Measurements from ENCODE around the gene ASTN1.
A peak's percentile ranks its signal among the peaks of the same experiment; 100 is the strongest.

ASTN1 gene

GRCh38 chr1:176919386-176920378, 244.8 kb downstream of the ASTN1 start:
- DNase-seq, result no peak

- DNase-seq, result no peak
Measured at GRCh38 chr1:176905648-176906047, 258.9 kb downstream of the ASTN1 start.

- DNase-seq, result no peak
Measured at GRCh38 chr1:176904057-176904751, 260.3 kb downstream of the ASTN1 start.

- DNase-seq, result no peak
Measured at GRCh38 chr1:176903474-176903873, 261.0 kb downstream of the ASTN1 start.

- no peak for DNase-seq
Measured at GRCh38 chr1:176899321-176899720, 265.2 kb downstream of the ASTN1 start.

- peak; percentile 51 for DNase-seq
Measured at GRCh38 chr1:176897350-176898236, 266.9 kb downstream of the ASTN1 start.

- DNase-seq, result no peak
Measured at GRCh38 chr1:176896216-176896615, 268.3 kb downstream of the ASTN1 start.

- no peak for DNase-seq
Measured at GRCh38 chr1:176894450-176894849, 270.1 kb downstream of the ASTN1 start.

GRCh38 chr1:176893625-176894352, 270.7 kb downstream of the ASTN1 start:
- DNase-seq, result no peak

- DNase-seq, result no peak
Measured at GRCh38 chr1:176888471-176889032, 276.0 kb downstream of the ASTN1 start.

- no peak for DNase-seq
Measured at GRCh38 chr1:176885751-176886150, 278.8 kb downstream of the ASTN1 start.

- no peak for DNase-seq
Measured at GRCh38 chr1:176885341-176885740, 279.2 kb downstream of the ASTN1 start.

GRCh38 chr1:176884911-176885310, 279.6 kb downstream of the ASTN1 start:
- no peak for DNase-seq

- DNase-seq, result no peak
Measured at GRCh38 chr1:176884286-176884685, 280.2 kb downstream of the ASTN1 start.

- DNase-seq, result peak; percentile 40
Measured at GRCh38 chr1:176880955-176881595, 283.4 kb downstream of the ASTN1 start.

GRCh38 chr1:176879784-176880620, 284.5 kb downstream of the ASTN1 start:
- DNase-seq, result no peak

GRCh38 chr1:176878750-176879536, 285.6 kb downstream of the ASTN1 start:
- no peak for DNase-seq

GRCh38 chr1:176877557-176877956, 287.0 kb downstream of the ASTN1 start:
- DNase-seq, result no peak

GRCh38 chr1:176876966-176877515, 287.5 kb downstream of the ASTN1 start:
- DNase-seq, result no peak

All from activated CD4-positive, alpha-beta T cell treated with anti-CD3 and anti-CD28 coated beads, Interleukin-10, Interleukin-2, amounts not matched to agents 100 ng/mL and 50 ng/mL, durations not matched to agents 16 hours and 8 hours (primary cell).